HepG2 (cell line): ENCODE data around the gene FOXA1. TPM values are rescaled to one million over a fixed set of nuclear protein-coding genes. Genes with fewer than 3 reads are reported as not detected.

Experiments
- FOXK1 ChIP-seq: sonication (generic); formaldehyde crosslinking; IDR thresholded peaks from 2 replicates; pipeline ENCODE4 v1.4.0; 2020; ENCODE audit warnings: low read depth, missing genetic modification reagents, borderline replicate concordance
- FUBP1 ChIP-seq: sonication (generic); formaldehyde crosslinking; IDR thresholded peaks from 2 replicates; pipeline ENCODE4 v1.5.1; 2020; ENCODE audit warnings: missing genetic modification reagents, mild to moderate bottlenecking, borderline replicate concordance
- GPBP1L1 ChIP-seq: sonication (generic); formaldehyde crosslinking; IDR thresholded peaks from 2 replicates; pipeline ENCODE4 v1.5.0; 2020; ENCODE audit warnings: mild to moderate bottlenecking, missing genetic modification reagents
- HNRNPLL ChIP-seq: fragments of 200-400 bp; formaldehyde crosslinking; IDR thresholded peaks from 2 replicates; pipeline ENCODE4 v1.6.1; 2017; ENCODE audit warnings: mild to moderate bottlenecking, low read depth, low read length; ENCODE audit not compliant: poor library complexity, severe bottlenecking
- IRF2 ChIP-seq: IDR thresholded peaks from 2 replicates; pipeline ENCODE4 v1.6.1; 2018; ENCODE audit warnings: missing genetic modification reagents, missing compliant biosample characterization
- IRX3 ChIP-seq: sonication (generic); formaldehyde crosslinking; IDR thresholded peaks from 2 replicates; pipeline ENCODE4 v1.8.1; 2023; ENCODE audit warnings: mild to moderate bottlenecking, low read depth, missing genetic modification reagents, borderline replicate concordance
- KLF15 ChIP-seq: sonication (generic); formaldehyde crosslinking; IDR thresholded peaks from 2 replicates; pipeline ENCODE4 v1.8.1; 2023; ENCODE audit warnings: borderline replicate concordance, mild to moderate bottlenecking, inconsistent platforms, missing genetic modification reagents, mixed read lengths
- MBD4 ChIP-seq: IDR thresholded peaks from 2 replicates; pipeline ENCODE4 v1.6.1; 2012; ENCODE audit warnings: low read length, inconsistent platforms, borderline replicate concordance
- PCBP1 ChIP-seq: fragments of 200-400 bp; formaldehyde crosslinking; IDR thresholded peaks from 2 replicates; pipeline ENCODE4 v1.6.1; 2017; ENCODE audit warnings: mild to moderate bottlenecking, low read depth, low read length, borderline replicate concordance
- PITX1 ChIP-seq: sonication (generic); formaldehyde crosslinking; IDR thresholded peaks from 2 replicates; pipeline ENCODE4 v1.5.1; 2020; ENCODE audit warnings: mild to moderate bottlenecking, missing genetic modification reagents
- POLR2G ChIP-seq: fragments of 200-400 bp; formaldehyde crosslinking; IDR thresholded peaks from 2 replicates; pipeline ENCODE4 v1.6.1; 2018; ENCODE audit warnings: mild to moderate bottlenecking, low read depth, low read length, moderate library complexity
- RELA ChIP-seq: sonication (generic); formaldehyde crosslinking; IDR thresholded peaks from 2 replicates; pipeline ENCODE4 v1.4.0; 2020; ENCODE audit warnings: missing genetic modification reagents
- SETDB1 ChIP-seq: sonication (generic); formaldehyde crosslinking; IDR thresholded peaks from 2 replicates; pipeline ENCODE4 v1.5.1; 2020; ENCODE audit warnings: missing genetic modification reagents, mild to moderate bottlenecking, borderline replicate concordance
- SIN3B ChIP-seq: fragments of 150-350 bp; IDR thresholded peaks from 2 replicates; pipeline ENCODE4 v1.6.1; 2014; ENCODE audit warnings: low read length
- SUZ12 ChIP-seq: fragments of 150-350 bp; IDR thresholded peaks from 2 replicates; pipeline ENCODE4 v1.6.1; 2014; ENCODE audit warnings: low read depth, low read length
- ZFP90 ChIP-seq: sonication (generic); formaldehyde crosslinking; IDR thresholded peaks from 2 replicates; pipeline ENCODE4 v1.8.0; 2022; ENCODE audit warnings: missing genetic modification reagents, mild to moderate bottlenecking, inconsistent platforms, borderline replicate concordance
- ZNF337 ChIP-seq: sonication (generic); formaldehyde crosslinking; IDR thresholded peaks from 2 replicates; pipeline ENCODE4 v1.5.1; 2020; ENCODE audit warnings: missing genetic modification reagents, low read depth, mild to moderate bottlenecking, borderline replicate concordance
- ZNF34 ChIP-seq: sonication (generic); formaldehyde crosslinking; IDR thresholded peaks from 2 replicates; pipeline ENCODE4 v1.4.0; 2020; ENCODE audit warnings: mild to moderate bottlenecking, missing genetic modification reagents, borderline replicate concordance
- ZNF557 ChIP-seq: sonication (generic); formaldehyde crosslinking; IDR thresholded peaks from 2 replicates; pipeline ENCODE4 v1.4.0; 2020; ENCODE audit warnings: missing genetic modification reagents
- ZNF574 ChIP-seq: sonication (generic); formaldehyde crosslinking; IDR thresholded peaks from 2 replicates; pipeline ENCODE4 v1.4.0; 2020; ENCODE audit warnings: missing genetic modification reagents
- ZUFSP ChIP-seq: sonication (generic); formaldehyde crosslinking; IDR thresholded peaks from 2 replicates; pipeline ENCODE4 v1.9.0; 2021; ENCODE audit warnings: missing genetic modification reagents, mild to moderate bottlenecking, borderline replicate concordance
- polyA plus RNA-seq, 8 experiments: library from polyadenylated mRNA; depleted of rRNA in 3 of 8; stranded (reverse) in 7 of 8; unstranded in 1 of 8; fragments of >200 nt; fragmentation: Illumina TruSeq in 4 of 8; extraction: Trizol in 4 of 8; gene quantifications; 2 replicates each; pipeline versions ENCODE4 v1.2.1 to v1.2.3, GENCODE V29; 2011 to 2016; ENCODE audit warnings: low read depth in 4 of 8, missing spikeins in 1 of 8, mixed read lengths in 1 of 8; ENCODE audit not compliant: insufficient read depth in 1 of 8
- total RNA-seq, 5 experiments: library from RNA; depleted of rRNA; stranded (reverse); fragments of >200 nt; fragmentation: Illumina TruSeq; extraction: Trizol; gene quantifications; 2 replicates each; pipeline ENCODE4 v1.2.3, GENCODE V29; 2016; ENCODE audit warnings: low read depth in 1 of 5

FOXA1 gene
- total and polyA plus RNA-seq, 2 of the 13 experiments (the other 11 are each of a cell fraction or from before 2014, with no cell fraction given) = 43.4 to 58.6 TPM

- TF ChIP-seq ZNF337 (CRISPR knock-in tag) (peak; percentile 88; the same call in 1 of the 2 replicates), ZFP90 (CRISPR knock-in tag) (peak; percentile 83), MBD4 (peak; percentile 90), RELA (CRISPR knock-in tag) (peak; percentile 73; the same call in 1 of the 2 replicates), ZNF557 (CRISPR knock-in tag) (peak; percentile 98), SUZ12 (no peak), POLR2G (no peak), PITX1 (peak; percentile 100), SIN3B (no peak), HNRNPLL (no peak), PCBP1 (no peak), GPBP1L1 (CRISPR knock-in tag) (no peak), ZNF34 (CRISPR knock-in tag) (no peak), FUBP1 (CRISPR knock-in tag) (peak; percentile 84; the same call in 1 of the 2 replicates), ZNF574 (CRISPR knock-in tag) (no peak; the same call in 1 of the 2 replicates), FOXK1 (CRISPR knock-in tag) (peak; percentile 96), SETDB1 (CRISPR knock-in tag) (no peak), ZUFSP (CRISPR knock-in tag) (no peak), IRX3 (peak; percentile 64; the same call in 1 of the 2 replicates), IRF2 (CRISPR knock-in tag) (peak; percentile 97), KLF15 (CRISPR knock-in tag) (peak; percentile 61; the same call in 1 of the 2 replicates)
These were observed 48.2 kb downstream of the FOXA1 start (continued) for GRCh38 chr14:37546621-37547447.
